ENCODE results near the gene DRC1.

- TF ChIP-seq CTCF (IDR thresholded peaks at IDR 0.05) = no peak
- TF ChIP-seq POLR2A (IDR thresholded peaks at IDR 0.05) = no peak
- TF ChIP-seq POLR2AphosphoS5 (IDR thresholded peaks at IDR 0.05) = no peak
Observed at GRCh38 chr2:26409785-26410184, 8.1 kb downstream of the DRC1 start.
